ENCODE results near the gene SLC9A9. TPM values are rescaled to one million over a fixed set of nuclear protein-coding genes. Genes with fewer than 3 reads are reported as not detected.

SLC9A9 gene
- total RNA-seq, 4 donors from 2014 or later, result 12.8 to 63.8 (median 33.3) TPM

GRCh38 chr3:143402602-143403001 is 445.7 kb downstream of the SLC9A9 start:
- no peak for DNase-seq
- Histone ChIP-seq H3K4me1 (no peaks in the 10 kb centered on the region), H3K4me3 (no peak overlapping the region), H3K27ac (no peak overlapping the region), H3K9me3 (no peaks in the 10 kb centered on the region), H3K36me3 (no peaks in the 10 kb centered on the region), H3K27me3 (no peaks in the 10 kb centered on the region)
- TF ChIP-seq POLR2A (IDR thresholded peaks at IDR 0.05) (no peak), CTCF (IDR thresholded peaks at IDR 0.05) (no peak)
- intact Hi-C loops (cut with DNase I; ENCODE audit: low total_unique reads), result no loop called here

GRCh38 chr3:143396790-143397189 is 451.5 kb downstream of the SLC9A9 start:
- H3K9me3 ChIP-seq, result no peaks in the 10 kb centered on the region
- no peaks in the 10 kb centered on the region for H3K36me3 ChIP-seq
- no peak overlapping the region for H3K27ac ChIP-seq
- TF ChIP-seq CTCF (IDR thresholded peaks at IDR 0.05) (no peak), POLR2A (IDR thresholded peaks at IDR 0.05) (no peak)
- H3K4me3 ChIP-seq, result no peak overlapping the region
- no peaks in the 10 kb centered on the region for H3K4me1 ChIP-seq
- intact Hi-C loops (cut with DNase I; ENCODE audit: low total_unique reads), result no loop called here
- DNase-seq, result no peak
- no peaks in the 10 kb centered on the region for H3K27me3 ChIP-seq

- no peaks in the 10 kb centered on the region for H3K9me3 ChIP-seq
- no peak overlapping the region for H3K4me3 ChIP-seq
- intact Hi-C loops (cut with DNase I; ENCODE audit: low total_unique reads), result no loop called here
- H3K27ac ChIP-seq, result no peak overlapping the region
- TF ChIP-seq CTCF (IDR thresholded peaks at IDR 0.05), result no peak
- no peak for TF ChIP-seq POLR2A (IDR thresholded peaks at IDR 0.05)
- no peaks in the 10 kb centered on the region for H3K36me3 ChIP-seq
- no peak for DNase-seq
- H3K27me3 ChIP-seq, result no peaks in the 10 kb centered on the region
- H3K4me1 ChIP-seq, result no peaks in the 10 kb centered on the region
Observed at GRCh38 chr3:143389388-143389787, 458.9 kb downstream of the SLC9A9 start.

GRCh38 chr3:143387425-143387824 is 460.8 kb downstream of the SLC9A9 start:
- no peak for DNase-seq
- H3K27ac ChIP-seq, result no peak overlapping the region
- TF ChIP-seq CTCF (IDR thresholded peaks at IDR 0.05), result no peak
- TF ChIP-seq POLR2A (IDR thresholded peaks at IDR 0.05), result no peak
- intact Hi-C loops (cut with DNase I; ENCODE audit: low total_unique reads), result no loop called here
- H3K9me3 ChIP-seq, result no peaks in the 10 kb centered on the region
- H3K36me3 ChIP-seq, result no peaks in the 10 kb centered on the region
- no peaks in the 10 kb centered on the region for H3K4me1 ChIP-seq
- H3K27me3 ChIP-seq, result no peaks in the 10 kb centered on the region
- H3K4me3 ChIP-seq, result no peak overlapping the region

GRCh38 chr3:143384076-143384475 is 464.2 kb downstream of the SLC9A9 start:
- Histone ChIP-seq H3K27ac (no peak overlapping the region), H3K4me3 (no peak overlapping the region), H3K36me3 (no peaks in the 10 kb centered on the region), H3K4me1 (no peaks in the 10 kb centered on the region), H3K27me3 (no peaks in the 10 kb centered on the region), H3K9me3 (no peaks in the 10 kb centered on the region)
- TF ChIP-seq POLR2A (IDR thresholded peaks at IDR 0.05), result no peak
- no peak for TF ChIP-seq CTCF (IDR thresholded peaks at IDR 0.05)
- DNase-seq, result no peak
- intact Hi-C loops (cut with DNase I; ENCODE audit: low total_unique reads), result no loop called here

All from uterus (tissue), 4 donors.